Keratinocyte (primary cell): ENCODE measurements around the gene ACSS1. TPM values are rescaled to one million over a fixed set of nuclear protein-coding genes. Genes with fewer than 3 reads are reported as not detected.

ENCODE experiments used
- DNase-seq: peaks from one replicate; pipeline ENCODE4 v3.0.0-alpha.2; 2011; ENCODE audit warnings: low read depth, missing footprints, low spot score
- FAIRE-seq: peaks from 2 replicates; lab custom pipeline; 2011; peaks lifted over from hg19 to GRCh38; lab: Jason Lieb, UNC
- H2AFZ ChIP-seq: 2 replicates; pipeline ENCODE4 v1.6.0; 2012; ENCODE audit warnings: low read length, control low read depth, inconsistent platforms; ENCODE audit not compliant: control insufficient read depth
- H3K27ac ChIP-seq: 2 replicates; pipeline ENCODE4 v1.5.1; 2011; ENCODE audit warnings: low read length; ENCODE audit not compliant: control insufficient read depth, insufficient read depth
- H3K27me3 ChIP-seq: 3 replicates; pipeline ENCODE4 v1.6.0; 2011; ENCODE audit warnings: low read length; ENCODE audit not compliant: control insufficient read depth, insufficient read depth; ENCODE audit errors: extremely low read depth
- H3K36me3 ChIP-seq, 2 experiments: 2 replicates in 1 of 2; 3 replicates in 1 of 2; pipeline ENCODE4 v1.5.1; 2011; ENCODE audit warnings: low read length in 2 of 2, mild to moderate bottlenecking in 1 of 2; ENCODE audit not compliant: control insufficient read depth in 2 of 2, insufficient read depth in 2 of 2; ENCODE audit errors: extremely low read depth in 1 of 2
- H3K4me1 ChIP-seq: 3 replicates; pipeline ENCODE4 v1.5.1; 2011; ENCODE audit warnings: low read length; ENCODE audit not compliant: control insufficient read depth, insufficient read depth; ENCODE audit errors: extremely low read depth
- H3K4me2 ChIP-seq: 3 replicates; pipeline ENCODE4 v1.6.0; 2011; ENCODE audit warnings: low read depth, low read length; ENCODE audit not compliant: control insufficient read depth, insufficient read depth; ENCODE audit errors: extremely low read depth
- H3K4me3 ChIP-seq, 3 experiments: fragments of 200-600 bp in 1 of 3; sonication (generic) in 1 of 3; 2 replicates in 2 of 3; 3 replicates in 1 of 3; pipeline ENCODE4 v1.5.1; 2011 to 2016; ENCODE audit warnings: low read length in 3 of 3, mild to moderate bottlenecking in 3 of 3, control low read depth in 2 of 3, inconsistent platforms in 1 of 3, low read depth in 1 of 3, mixed read lengths in 1 of 3, mixed run types in 1 of 3, moderate library complexity in 1 of 3; ENCODE audit not compliant: control insufficient read depth in 2 of 3, insufficient read depth in 2 of 3; ENCODE audit errors: extremely low read depth in 1 of 3
- H3K79me2 ChIP-seq: 2 replicates; pipeline ENCODE4 v1.6.0; 2012; ENCODE audit warnings: low read length; ENCODE audit not compliant: control insufficient read depth, insufficient read depth
- H3K9ac ChIP-seq: 3 replicates; pipeline ENCODE4 v1.6.0; 2011; ENCODE audit warnings: low read length; ENCODE audit not compliant: control insufficient read depth, insufficient read depth; ENCODE audit errors: extremely low read depth
- H3K9me1 ChIP-seq: 3 replicates; pipeline ENCODE4 v1.6.0; 2011; ENCODE audit warnings: low read length; ENCODE audit not compliant: control insufficient read depth, insufficient read depth; ENCODE audit errors: extremely low read depth
- H3K9me3 ChIP-seq: 2 replicates; pipeline ENCODE4 v1.5.1; 2012; ENCODE audit warnings: low read depth, low read length; ENCODE audit not compliant: control insufficient read depth
- H4K20me1 ChIP-seq: 3 replicates; pipeline ENCODE4 v1.6.0; 2011; ENCODE audit warnings: low read length; ENCODE audit not compliant: control insufficient read depth, insufficient read depth; ENCODE audit errors: extremely low read depth
- EZH2 ChIP-seq: IDR thresholded peaks from one replicate; pipeline ENCODE4 v1.6.1; 2012; ENCODE audit warnings: inconsistent platforms, mild to moderate bottlenecking, low read length, moderate library complexity
- dilution Hi-C: fragments of 300-500 bp; cut with MboI; formaldehyde crosslinking; loops from one replicate; pipeline ENCODE4 v1.7.0; 2020; ENCODE audit warnings: low sequenced_read_pairs; ENCODE audit not compliant: extremely low pct_ligation_motif_present
- polyA plus RNA-seq, 5 experiments: library from polyadenylated mRNA; depleted of rRNA in 3 of 5; stranded (reverse) in 3 of 5; stranded (forward) in 1 of 5; unstranded in 1 of 5; fragments of >200 nt; gene quantifications; 1 replicate in 1 of 5; 2 replicates in 3 of 5; 3 replicates in 1 of 5; pipeline versions ENCODE4 v1.2.1 to v1.2.3, GENCODE V29; 2011 to 2012; ENCODE audit warnings: missing spikeins in 2 of 5, low read depth in 1 of 5, low replicate concordance in 1 of 5
- TF ChIP-seq, protein P1 (sequence below), 3 experiments: IDR thresholded peaks in 1 of 3; conservative IDR thresholded peaks in 1 of 3; optimal IDR thresholded peaks in 1 of 3; 2 replicates in 2 of 3; 3 replicates in 1 of 3; pipeline versions ENCODE3 to v1.5.1; 2011; ENCODE audit warnings: low read length in 3 of 3, mild to moderate bottlenecking in 3 of 3, moderate library complexity in 2 of 3, control low read depth in 1 of 3, inconsistent platforms in 1 of 3; ENCODE audit not compliant: insufficient read depth in 2 of 3; ENCODE audit errors: extremely low read depth in 1 of 3

Gene ACSS1
- polyA plus RNA-seq, 1 donor (not counting 4 experiments of a cell fraction or from before 2014, with no cell fraction given): 1.5 TPM

DNA sequence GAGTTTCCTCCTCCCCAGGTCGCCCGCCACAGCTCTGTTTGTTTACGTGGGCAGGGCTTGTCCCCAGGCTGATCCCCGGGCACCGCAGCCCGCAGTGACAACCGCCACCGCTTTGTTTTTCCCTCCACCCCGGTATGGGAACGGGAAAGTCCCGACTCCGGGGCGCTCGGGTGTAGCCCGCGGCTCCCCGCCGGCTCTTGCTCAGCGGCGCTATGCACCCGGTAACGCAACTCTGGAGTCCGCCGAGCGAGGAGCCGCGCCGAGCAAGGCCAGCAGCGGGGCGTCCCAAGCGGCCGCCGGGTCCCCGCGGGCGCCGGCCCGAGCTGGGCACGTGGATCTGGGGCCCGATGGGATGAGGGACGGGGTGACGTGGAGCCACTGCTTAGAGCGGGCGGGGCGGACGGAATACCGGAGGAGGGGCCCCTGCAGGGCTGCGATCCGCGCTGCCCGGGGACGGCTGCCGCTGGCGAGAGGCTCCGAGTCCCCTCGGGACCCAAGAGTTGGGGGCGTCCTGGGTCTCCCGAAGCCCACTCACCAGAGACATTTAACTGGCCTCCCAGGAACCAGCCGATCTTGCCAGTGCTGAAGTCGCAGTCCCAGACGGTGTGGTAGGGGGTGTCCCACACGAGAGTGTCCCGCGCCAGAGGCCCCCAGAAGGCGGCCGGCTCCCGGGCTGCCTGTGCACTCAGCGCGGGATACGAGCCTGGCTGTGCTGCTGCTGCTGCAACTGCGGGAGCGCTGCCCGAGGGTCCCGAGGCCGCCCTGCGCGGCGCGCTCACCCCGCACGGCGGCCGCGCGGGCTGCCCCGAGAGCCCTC lies 497 bp downstream of the ACSS1 start:
- DNase-seq: no peak
- no peaks in the 10 kb centered on the region for H3K9me3 ChIP-seq
- peak overlapping the region; percentile 84 for H2AFZ ChIP-seq

DNA sequence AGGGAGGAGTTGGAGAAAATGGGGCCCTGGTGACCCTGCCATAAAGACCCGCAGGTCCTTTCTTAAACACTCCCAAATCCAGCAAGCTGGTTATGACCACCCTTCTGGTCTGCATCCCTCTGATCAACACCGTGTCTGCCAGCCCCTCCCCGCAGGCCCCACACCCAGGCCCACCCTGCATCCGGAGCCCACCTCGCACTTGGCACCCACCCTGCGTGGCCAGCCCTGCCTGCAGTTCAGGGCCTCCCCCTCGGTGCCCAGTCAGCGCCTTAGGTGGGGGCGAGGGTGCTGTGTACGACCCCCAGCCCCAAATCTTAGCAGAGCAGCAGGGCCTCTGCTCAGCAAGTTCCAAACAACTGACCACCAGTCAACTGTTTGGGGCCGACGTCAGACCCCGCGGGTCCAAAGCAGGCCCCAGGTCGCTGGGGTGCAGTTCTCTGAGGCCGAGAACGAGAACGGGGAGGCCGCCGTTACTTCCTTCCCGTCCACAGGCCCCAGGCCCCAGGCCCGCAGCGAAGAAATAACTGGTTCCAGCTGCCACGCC lies 1.2 kb downstream of the ACSS1 start:
- FAIRE-seq (no peak), DNase-seq (no peak)
- peak overlapping the region; percentile 73 for H3K9ac ChIP-seq
- no peaks in the 10 kb centered on the region for H4K20me1 ChIP-seq
- H3K79me2 ChIP-seq: no peaks in the 10 kb centered on the region
- peak overlapping the region; percentile 84 for H2AFZ ChIP-seq
- peaks cover 12% of the 10 kb centered on the region for H3K4me1 ChIP-seq
- no peak overlapping the region for H3K27ac ChIP-seq
- TF ChIP-seq EZH2: no peak
- TF ChIP-seq, protein P1, sequence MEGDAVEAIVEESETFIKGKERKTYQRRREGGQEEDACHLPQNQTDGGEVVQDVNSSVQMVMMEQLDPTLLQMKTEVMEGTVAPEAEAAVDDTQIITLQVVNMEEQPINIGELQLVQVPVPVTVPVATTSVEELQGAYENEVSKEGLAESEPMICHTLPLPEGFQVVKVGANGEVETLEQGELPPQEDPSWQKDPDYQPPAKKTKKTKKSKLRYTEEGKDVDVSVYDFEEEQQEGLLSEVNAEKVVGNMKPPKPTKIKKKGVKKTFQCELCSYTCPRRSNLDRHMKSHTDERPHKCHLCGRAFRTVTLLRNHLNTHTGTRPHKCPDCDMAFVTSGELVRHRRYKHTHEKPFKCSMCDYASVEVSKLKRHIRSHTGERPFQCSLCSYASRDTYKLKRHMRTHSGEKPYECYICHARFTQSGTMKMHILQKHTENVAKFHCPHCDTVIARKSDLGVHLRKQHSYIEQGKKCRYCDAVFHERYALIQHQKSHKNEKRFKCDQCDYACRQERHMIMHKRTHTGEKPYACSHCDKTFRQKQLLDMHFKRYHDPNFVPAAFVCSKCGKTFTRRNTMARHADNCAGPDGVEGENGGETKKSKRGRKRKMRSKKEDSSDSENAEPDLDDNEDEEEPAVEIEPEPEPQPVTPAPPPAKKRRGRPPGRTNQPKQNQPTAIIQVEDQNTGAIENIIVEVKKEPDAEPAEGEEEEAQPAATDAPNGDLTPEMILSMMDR (optimal IDR thresholded peaks at IDR 0.05 in 1 of 3, IDR thresholded peaks at IDR 0.05 in 1 of 3, conservative IDR thresholded peaks at IDR 0.05 in 1 of 3; ENCODE audit: extremely low read depth in 1 of 3, insufficient read depth in 2 of 3, low read length in 3 of 3): no peak
- H3K27me3 ChIP-seq: peaks cover 23% of the 10 kb centered on the region
- H3K9me1 ChIP-seq: no peaks in the 10 kb centered on the region
- no peaks in the 10 kb centered on the region for H3K36me3 ChIP-seq
- H3K9me3 ChIP-seq: no peaks in the 10 kb centered on the region
- dilution Hi-C loops: no loop called here
- peak overlapping the region; percentile 91 for H3K4me2 ChIP-seq
- peak overlapping the region; percentile 44 to 68 (median 68) for H3K4me3 ChIP-seq

More for the DNA sequence above, 497 bp downstream of the ACSS1 start:
- Histone ChIP-seq H4K20me1 (no peaks in the 10 kb centered on the region), H3K9me1 (no peaks in the 10 kb centered on the region), H3K4me1 (peaks cover 12% of the 10 kb centered on the region), H3K27me3 (peaks cover 28% of the 10 kb centered on the region), H3K4me2 (peak overlapping the region; percentile 91), H3K79me2 (no peaks in the 10 kb centered on the region), H3K4me3 (peak overlapping the region; percentile 44 to 68 (median 68)), H3K9ac (peak overlapping the region; percentile 73), H3K27ac (peak overlapping the region; percentile 26), H3K36me3 (no peaks in the 10 kb centered on the region)
- FAIRE-seq: no peak
- no peak for TF ChIP-seq EZH2
- TF ChIP-seq, protein P1 (optimal IDR thresholded peaks at IDR 0.05 in 1 of 3, IDR thresholded peaks at IDR 0.05 in 1 of 3, conservative IDR thresholded peaks at IDR 0.05 in 1 of 3; ENCODE audit: extremely low read depth in 1 of 3, insufficient read depth in 2 of 3, low read length in 3 of 3): no peak
- dilution Hi-C loops: no loop called here
